ENCODE data around the gene ZBTB16. TPM values are rescaled to one million over a fixed set of nuclear protein-coding genes. Genes with fewer than 3 reads are reported as not detected.

Gene ZBTB16
- total and polyA plus RNA-seq, 2 of the 13 experiments (the other 11 are each of a cell fraction or from before 2014, with no cell fraction given), result not detected

- H3K27me3 ChIP-seq (ENCODE audit: control insufficient read depth in 1 of 2, insufficient read depth in 2 of 2, low read length in 2 of 2), result peaks cover 2 to 18% of the 10 kb centered on the region in 2 experiments; a peak in 2 of 5 replicates
- intact Hi-C loops (cut with micrococcal nuclease; ENCODE audit: unreplicated experiment), result no loop called here
- no peak overlapping the region for H3K4me2 ChIP-seq (ENCODE audit: low read depth, low read length)
- no peak overlapping the region for H3K27ac ChIP-seq (ENCODE audit: extremely low read length, insufficient read depth, low read length)
- H3K4me1 ChIP-seq (ENCODE audit: insufficient read depth, low read length), result no peaks in the 10 kb centered on the region
- H2AFZ ChIP-seq (ENCODE audit: low read length), result no peak overlapping the region
- H3K9ac ChIP-seq (ENCODE audit: insufficient read depth, low read depth, low read length), result no peak overlapping the region
- ChIA-PET POLR2A (no interaction called here), CTCF (ENCODE audit: low intra/inter-chr PET ratio, low total read pairs) (no interaction called here)
- FAIRE-seq, result no peak
- WGBS (ENCODE audit: low lambda C conversion rate), result 44% methylated on average over 5 of the region's 5 CpGs
- DNase-seq (ENCODE audit: low spot score), result no peak
- H3K4me3 ChIP-seq (replicated peaks in 1 of 3; ENCODE audit: insufficient read depth in 1 of 3, low read depth in 2 of 3, low read length in 3 of 3), result no peak overlapping the region
- H4K20me1 ChIP-seq (ENCODE audit: insufficient read depth, low read length), result no peaks in the 10 kb centered on the region
- H3K79me2 ChIP-seq (ENCODE audit: insufficient read depth, low read length), result no peaks in the 10 kb centered on the region
- no peaks in the 10 kb centered on the region for H3K36me3 ChIP-seq (replicated peaks in 1 of 2; ENCODE audit: control insufficient read depth in 1 of 2, insufficient read depth in 2 of 2, low read length in 2 of 2)
- in situ Hi-C loops (cut with HindIII; ENCODE audit: extremely low pct_ligation_motif_present, low pct_unique_long_range_greater_than_20kb), result no loop called here
- no TSS peak for BruUV-seq (replicated peaks)
- H3K9me3 ChIP-seq (ENCODE audit: low read length), result no peaks in the 10 kb centered on the region
- no peak for ATAC-seq
- TF ChIP-seq KLF15 (CRISPR knock-in tag; IDR thresholded peaks at IDR 0.05; ENCODE audit: borderline replicate concordance) (no peak), NAIF1 (CRISPR knock-in tag; IDR thresholded peaks at IDR 0.05; ENCODE audit: borderline replicate concordance) (no peak), FOSL1 (CRISPR knock-in tag; IDR thresholded peaks at IDR 0.05; ENCODE audit: borderline replicate concordance) (no peak), ZFP36L2 (CRISPR knock-in tag; IDR thresholded peaks at IDR 0.05) (no peak), HOMEZ (CRISPR knock-in tag; IDR thresholded peaks at IDR 0.05; ENCODE audit: low read depth) (no peak), ZNF674 (CRISPR knock-in tag; IDR thresholded peaks at IDR 0.05; ENCODE audit: low read depth) (no peak), SIX1 (CRISPR knock-in tag; IDR thresholded peaks at IDR 0.05; ENCODE audit: borderline replicate concordance) (no peak), AFF4 (CRISPR knock-in tag; IDR thresholded peaks at IDR 0.05) (no peak), ZNF121 (CRISPR knock-in tag; IDR thresholded peaks at IDR 0.05) (no peak)
- TF ChIP-seq, protein P1, sequence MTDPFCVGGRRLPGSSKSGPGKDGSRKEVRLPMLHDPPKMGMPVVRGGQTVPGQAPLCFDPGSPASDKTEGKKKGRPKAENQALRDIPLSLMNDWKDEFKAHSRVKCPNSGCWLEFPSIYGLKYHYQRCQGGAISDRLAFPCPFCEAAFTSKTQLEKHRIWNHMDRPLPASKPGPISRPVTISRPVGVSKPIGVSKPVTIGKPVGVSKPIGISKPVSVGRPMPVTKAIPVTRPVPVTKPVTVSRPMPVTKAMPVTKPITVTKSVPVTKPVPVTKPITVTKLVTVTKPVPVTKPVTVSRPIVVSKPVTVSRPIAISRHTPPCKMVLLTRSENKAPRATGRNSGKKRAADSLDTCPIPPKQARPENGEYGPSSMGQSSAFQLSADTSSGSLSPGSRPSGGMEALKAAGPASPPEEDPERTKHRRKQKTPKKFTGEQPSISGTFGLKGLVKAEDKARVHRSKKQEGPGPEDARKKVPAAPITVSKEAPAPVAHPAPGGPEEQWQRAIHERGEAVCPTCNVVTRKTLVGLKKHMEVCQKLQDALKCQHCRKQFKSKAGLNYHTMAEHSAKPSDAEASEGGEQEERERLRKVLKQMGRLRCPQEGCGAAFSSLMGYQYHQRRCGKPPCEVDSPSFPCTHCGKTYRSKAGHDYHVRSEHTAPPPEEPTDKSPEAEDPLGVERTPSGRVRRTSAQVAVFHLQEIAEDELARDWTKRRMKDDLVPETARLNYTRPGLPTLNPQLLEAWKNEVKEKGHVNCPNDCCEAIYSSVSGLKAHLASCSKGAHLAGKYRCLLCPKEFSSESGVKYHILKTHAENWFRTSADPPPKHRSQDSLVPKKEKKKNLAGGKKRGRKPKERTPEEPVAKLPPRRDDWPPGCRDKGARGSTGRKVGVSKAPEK (CRISPR knock-in tag; IDR thresholded peaks at IDR 0.05; ENCODE audit: borderline replicate concordance), result no peak
- TF ChIP-seq, protein P2, sequence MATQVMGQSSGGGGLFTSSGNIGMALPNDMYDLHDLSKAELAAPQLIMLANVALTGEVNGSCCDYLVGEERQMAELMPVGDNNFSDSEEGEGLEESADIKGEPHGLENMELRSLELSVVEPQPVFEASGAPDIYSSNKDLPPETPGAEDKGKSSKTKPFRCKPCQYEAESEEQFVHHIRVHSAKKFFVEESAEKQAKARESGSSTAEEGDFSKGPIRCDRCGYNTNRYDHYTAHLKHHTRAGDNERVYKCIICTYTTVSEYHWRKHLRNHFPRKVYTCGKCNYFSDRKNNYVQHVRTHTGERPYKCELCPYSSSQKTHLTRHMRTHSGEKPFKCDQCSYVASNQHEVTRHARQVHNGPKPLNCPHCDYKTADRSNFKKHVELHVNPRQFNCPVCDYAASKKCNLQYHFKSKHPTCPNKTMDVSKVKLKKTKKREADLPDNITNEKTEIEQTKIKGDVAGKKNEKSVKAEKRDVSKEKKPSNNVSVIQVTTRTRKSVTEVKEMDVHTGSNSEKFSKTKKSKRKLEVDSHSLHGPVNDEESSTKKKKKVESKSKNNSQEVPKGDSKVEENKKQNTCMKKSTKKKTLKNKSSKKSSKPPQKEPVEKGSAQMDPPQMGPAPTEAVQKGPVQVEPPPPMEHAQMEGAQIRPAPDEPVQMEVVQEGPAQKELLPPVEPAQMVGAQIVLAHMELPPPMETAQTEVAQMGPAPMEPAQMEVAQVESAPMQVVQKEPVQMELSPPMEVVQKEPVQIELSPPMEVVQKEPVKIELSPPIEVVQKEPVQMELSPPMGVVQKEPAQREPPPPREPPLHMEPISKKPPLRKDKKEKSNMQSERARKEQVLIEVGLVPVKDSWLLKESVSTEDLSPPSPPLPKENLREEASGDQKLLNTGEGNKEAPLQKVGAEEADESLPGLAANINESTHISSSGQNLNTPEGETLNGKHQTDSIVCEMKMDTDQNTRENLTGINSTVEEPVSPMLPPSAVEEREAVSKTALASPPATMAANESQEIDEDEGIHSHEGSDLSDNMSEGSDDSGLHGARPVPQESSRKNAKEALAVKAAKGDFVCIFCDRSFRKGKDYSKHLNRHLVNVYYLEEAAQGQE (IDR thresholded peaks at IDR 0.05; ENCODE audit: borderline replicate concordance in 1 of 2, low read depth in 1 of 2, low read length in 2 of 2), result no peak
These were observed 68.9 kb downstream of the ZBTB16 start for GRCh38 chr11:114128399-114128798.

All from HepG2 (cell line).